CD4-positive, alpha-beta T cell (primary cell): ENCODE results near the gene PGGT1B. TPM values are rescaled to one million over a fixed set of nuclear protein-coding genes. Genes with fewer than 3 reads are reported as not detected.

Source experiments
- ATAC-seq: fragments of 200-7000 bp; cut with Tn5 transposase; one replicate; pipeline ENCODE4 v1.10.0; 2022; ENCODE audit warnings: mild to moderate bottlenecking; ENCODE audit not compliant: poor library complexity
- CTCF ChIA-PET: fragments of 350-600 bp; sonication (Branson Sonifier 250); formaldehyde crosslinking; loops from one replicate; lab custom pipeline; 2021; ENCODE audit warnings: antibody characterized with exemption, inconsistent platforms; lab: Charles Lee
- POLR2A ChIA-PET: fragments of 350-600 bp; sonication (Branson Sonifier 250); formaldehyde crosslinking; loops from one replicate; lab custom pipeline; 2021; ENCODE audit warnings: antibody characterized with exemption, inconsistent platforms; lab: Charles Lee
- DNase-seq, 14 experiments: peaks; one replicate each; pipeline ENCODE4 v3.0.0-alpha.2; 2013 to 2020; ENCODE audit warnings: mixed read lengths in 2 of 14
- H3K27ac ChIP-seq, 2 donors: one replicate each; pipeline versions ENCODE4 v1.5.1 to v1.7.0; 2013; ENCODE audit warnings: low read length in 2 of 2, low read depth in 1 of 2, mild to moderate bottlenecking in 1 of 2
- H3K27me3 ChIP-seq, 2 experiments: 1 replicate in 1 of 2; 2 replicates in 1 of 2; pipeline versions ENCODE4 v1.6.1 to v1.7.0; 2013; ENCODE audit warnings: low read length in 2 of 2, control low read depth in 1 of 2, mild to moderate bottlenecking in 1 of 2, moderate library complexity in 1 of 2; ENCODE audit not compliant: insufficient read depth in 2 of 2, control insufficient read depth in 1 of 2
- H3K36me3 ChIP-seq: one replicate; pipeline ENCODE4 v1.6.1; 2013; ENCODE audit warnings: low read length, control low read depth; ENCODE audit not compliant: insufficient read depth
- H3K4me1 ChIP-seq: one replicate; pipeline ENCODE4 v1.6.1; 2013; ENCODE audit warnings: low read length, control low read depth; ENCODE audit not compliant: insufficient read depth
- H3K4me3 ChIP-seq: one replicate; pipeline ENCODE4 v1.5.1; 2013; ENCODE audit warnings: mild to moderate bottlenecking, low read length, moderate library complexity
- H3K9me3 ChIP-seq, 2 experiments: 1 replicate in 1 of 2; 2 replicates in 1 of 2; pipeline versions ENCODE4 v1.6.1 to v1.7.0; 2013; ENCODE audit warnings: low read length in 2 of 2, mild to moderate bottlenecking in 2 of 2, control low read depth in 1 of 2, moderate library complexity in 1 of 2; ENCODE audit not compliant: control insufficient read depth in 1 of 2, insufficient read depth in 1 of 2
- H3K27ac Mint-ChIP-seq: one replicate; pipeline ENCODE4 v1.8.0; 2020; ENCODE audit warnings: mixed read lengths
- H3K27me3 Mint-ChIP-seq: one replicate; pipeline ENCODE4 v1.8.0; 2021; ENCODE audit warnings: mixed read lengths
- H3K36me3 Mint-ChIP-seq: one replicate; pipeline ENCODE4 v1.8.0; 2021; ENCODE audit warnings: low read depth, mixed read lengths
- H3K4me1 Mint-ChIP-seq: one replicate; pipeline ENCODE4 v1.8.0; 2021; ENCODE audit warnings: low read depth, mixed read lengths
- H3K4me3 Mint-ChIP-seq: one replicate; pipeline ENCODE4 v1.8.0; 2020; ENCODE audit warnings: mild to moderate bottlenecking, mixed read lengths
- H3K9me3 Mint-ChIP-seq: one replicate; pipeline ENCODE4 v1.8.0; 2020; ENCODE audit warnings: mixed read lengths
- intact Hi-C, 2 experiments: fragments of 100-400 bp; cut with DNase I in 1 of 2; cut with micrococcal nuclease in 1 of 2; formaldehyde crosslinking; loops; one replicate each; pipeline versions ENCODE4 v1.15.1 to v1.9.0; 2023 to 2025; cut with DNase I, micrococcal nuclease
- total RNA-seq, 174 experiments: library from RNA in 2 of 174; stranded (reverse) in 2 of 174; gene quantifications; one replicate each; pipeline ENCODE4 v1.2.3 and lab custom pipeline; 2021 to 2026
- TF ChIP-seq, protein P1 (sequence below): fragments of 200-600 bp; IDR thresholded peaks from one replicate; pipeline ENCODE4 v1.8.0; 2022; ENCODE audit warnings: antibody characterized with exemption, mild to moderate bottlenecking

The PGGT1B gene
- total RNA-seq, 2 experiments from 2014 or later, result 37.5 to 39.3 TPM

DNA sequence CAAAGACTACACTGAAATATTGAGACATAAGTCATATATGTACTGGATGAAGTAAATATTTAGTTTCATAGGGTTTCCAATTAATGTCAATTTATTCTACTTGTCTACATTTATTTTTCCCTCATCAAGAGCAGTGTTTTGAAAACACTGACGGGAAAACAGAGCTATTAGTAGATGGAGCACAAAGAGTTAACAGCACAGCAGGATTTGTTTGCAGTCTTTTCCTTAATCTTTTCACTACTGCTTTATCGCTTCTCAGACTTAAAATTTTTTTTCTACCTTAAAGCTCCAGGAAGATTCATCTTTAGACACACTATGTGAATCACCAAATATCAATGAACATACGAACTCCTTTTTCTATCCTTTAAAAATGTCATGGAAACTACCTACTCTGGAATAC lies 25.6 kb downstream of the PGGT1B start:
- Mint-ChIP-seq H3K4me1 (peaks cover 4% of the 10 kb centered on the region), H3K9me3 (no peaks in the 10 kb centered on the region)

DNA sequence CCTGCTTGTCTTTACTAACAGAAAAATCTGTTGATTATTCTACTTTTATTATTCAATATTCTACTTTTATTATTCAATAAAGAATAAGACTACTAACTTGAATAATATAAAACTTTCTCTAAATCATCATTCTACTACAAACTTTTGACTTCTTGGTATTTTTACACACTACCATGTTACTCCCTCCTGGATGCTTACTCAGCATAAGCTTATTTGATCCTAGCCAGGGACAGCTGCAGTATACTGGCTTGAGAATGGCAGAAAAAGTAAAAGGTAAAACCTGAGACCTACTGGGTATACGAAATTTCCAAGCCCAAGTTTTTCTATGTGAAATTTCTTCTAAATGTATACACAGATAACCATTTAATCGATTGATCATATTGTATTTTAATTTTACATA lies 26.1 kb downstream of the PGGT1B start:
- ATAC-seq (no peak), DNase-seq (no peak)
- H3K27me3 Mint-ChIP-seq, result no peaks in the 10 kb centered on the region
- peaks cover 97% of the 10 kb centered on the region for H3K36me3 Mint-ChIP-seq
- H3K4me3 Mint-ChIP-seq, result no peak overlapping the region
- TF ChIP-seq, protein P1, sequence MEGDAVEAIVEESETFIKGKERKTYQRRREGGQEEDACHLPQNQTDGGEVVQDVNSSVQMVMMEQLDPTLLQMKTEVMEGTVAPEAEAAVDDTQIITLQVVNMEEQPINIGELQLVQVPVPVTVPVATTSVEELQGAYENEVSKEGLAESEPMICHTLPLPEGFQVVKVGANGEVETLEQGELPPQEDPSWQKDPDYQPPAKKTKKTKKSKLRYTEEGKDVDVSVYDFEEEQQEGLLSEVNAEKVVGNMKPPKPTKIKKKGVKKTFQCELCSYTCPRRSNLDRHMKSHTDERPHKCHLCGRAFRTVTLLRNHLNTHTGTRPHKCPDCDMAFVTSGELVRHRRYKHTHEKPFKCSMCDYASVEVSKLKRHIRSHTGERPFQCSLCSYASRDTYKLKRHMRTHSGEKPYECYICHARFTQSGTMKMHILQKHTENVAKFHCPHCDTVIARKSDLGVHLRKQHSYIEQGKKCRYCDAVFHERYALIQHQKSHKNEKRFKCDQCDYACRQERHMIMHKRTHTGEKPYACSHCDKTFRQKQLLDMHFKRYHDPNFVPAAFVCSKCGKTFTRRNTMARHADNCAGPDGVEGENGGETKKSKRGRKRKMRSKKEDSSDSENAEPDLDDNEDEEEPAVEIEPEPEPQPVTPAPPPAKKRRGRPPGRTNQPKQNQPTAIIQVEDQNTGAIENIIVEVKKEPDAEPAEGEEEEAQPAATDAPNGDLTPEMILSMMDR, result no peak
- no peak overlapping the region for H3K4me3 ChIP-seq
- CTCF ChIA-PET, result no interaction called here
- POLR2A ChIA-PET, result no interaction called here
- no peaks in the 10 kb centered on the region for H3K4me1 ChIP-seq
- H3K9me3 ChIP-seq, result no peaks in the 10 kb centered on the region
- peaks cover 50% of the 10 kb centered on the region for H3K36me3 ChIP-seq
- H3K27me3 ChIP-seq, result no peaks in the 10 kb centered on the region
- H3K4me1 Mint-ChIP-seq, result peaks cover 4% of the 10 kb centered on the region
- intact Hi-C loops, result no loop called here
- H3K9me3 Mint-ChIP-seq, result no peaks in the 10 kb centered on the region
- no peak overlapping the region for H3K27ac Mint-ChIP-seq
- no peak overlapping the region for H3K27ac ChIP-seq

More for the DNA sequence above, 25.6 kb downstream of the PGGT1B start:
- H3K27ac Mint-ChIP-seq, result no peak overlapping the region
- TF ChIP-seq, protein P1, result no peak
- no peaks in the 10 kb centered on the region for H3K27me3 Mint-ChIP-seq
- Histone ChIP-seq H3K27ac (no peak overlapping the region), H3K36me3 (peaks cover 49% of the 10 kb centered on the region), H3K9me3 (no peaks in the 10 kb centered on the region), H3K4me3 (no peak overlapping the region), H3K27me3 (no peaks in the 10 kb centered on the region), H3K4me1 (no peaks in the 10 kb centered on the region)
- H3K4me3 Mint-ChIP-seq, result no peak overlapping the region
- no peak for ATAC-seq
- peaks cover 96% of the 10 kb centered on the region for H3K36me3 Mint-ChIP-seq
- ChIA-PET POLR2A (no interaction called here), CTCF (no interaction called here)
- intact Hi-C loops, result no loop called here
- no peak for DNase-seq

DNA sequence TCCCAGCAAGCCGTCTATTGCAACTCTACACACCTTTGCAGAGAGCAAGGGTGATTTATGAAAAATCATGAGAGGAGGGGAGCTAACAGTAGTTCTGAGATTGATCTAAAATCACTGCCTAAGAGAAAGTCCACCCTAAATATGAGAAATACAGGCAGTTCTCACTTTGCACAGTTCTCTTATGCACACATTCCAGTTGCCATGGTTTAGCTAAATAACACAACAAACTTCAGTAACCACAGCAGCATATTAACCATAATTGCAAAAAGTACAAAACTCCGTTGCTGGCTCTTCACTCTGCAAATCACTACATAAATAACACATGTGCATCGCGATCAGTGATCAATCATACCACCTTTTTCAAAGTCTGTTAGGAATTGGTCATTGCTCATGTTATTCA lies 31.1 kb downstream of the PGGT1B start:
- POLR2A ChIA-PET, result no interaction called here
- no peak overlapping the region for H3K4me3 ChIP-seq
- H3K27ac ChIP-seq, result no peak overlapping the region
- no peaks in the 10 kb centered on the region for H3K27me3 Mint-ChIP-seq
- H3K36me3 ChIP-seq, result peaks cover 55% of the 10 kb centered on the region
- H3K4me3 Mint-ChIP-seq, result no peak overlapping the region
- intact Hi-C loops, result no loop called here
- no peaks in the 10 kb centered on the region for H3K9me3 ChIP-seq
- H3K27me3 ChIP-seq, result no peaks in the 10 kb centered on the region
- H3K27ac Mint-ChIP-seq, result no peak overlapping the region
- no peak for DNase-seq
- H3K9me3 Mint-ChIP-seq, result no peaks in the 10 kb centered on the region
- TF ChIP-seq, protein P1, result no peak
- ATAC-seq, result no peak
- H3K4me1 Mint-ChIP-seq, result peaks cover 4% of the 10 kb centered on the region
- H3K36me3 Mint-ChIP-seq, result peaks cover 97% of the 10 kb centered on the region
- CTCF ChIA-PET, result no interaction called here
- no peaks in the 10 kb centered on the region for H3K4me1 ChIP-seq
